Activated CD8-positive, alpha-beta T cell treated with anti-CD3 and anti-CD28 coated beads for 36 hours (primary cell): ENCODE measurements around the gene UCN. TPM values are rescaled to one million over a fixed set of nuclear protein-coding genes. Genes with fewer than 3 reads are reported as not detected.

Experiments used
- ATAC-seq: fragments of 200-7000 bp; cut with Tn5 transposase; one replicate; pipeline ENCODE4 v1.10.0; 2021; ENCODE audit warnings: mild to moderate bottlenecking, moderate library complexity
- CTCF ChIA-PET: fragments of 350-600 bp; sonication (Branson Sonifier 250); formaldehyde crosslinking; loops from one replicate; lab custom pipeline; 2021; ENCODE audit warnings: antibody characterized with exemption; lab: Charles Lee
- POLR2A ChIA-PET: fragments of 350-600 bp; sonication (Branson Sonifier 250); formaldehyde crosslinking; loops from one replicate; lab custom pipeline; 2021; ENCODE audit warnings: antibody characterized with exemption; lab: Charles Lee
- DNase-seq: peaks from one replicate; pipeline ENCODE4 v3.0.0-alpha.2; 2020
- H3K27ac Mint-ChIP-seq: one replicate; pipeline ENCODE4 v1.8.0; 2021; ENCODE audit warnings: mild to moderate bottlenecking, mixed read lengths
- H3K27me3 Mint-ChIP-seq: one replicate; pipeline ENCODE4 v1.8.0; 2021; ENCODE audit warnings: mixed read lengths
- H3K36me3 Mint-ChIP-seq: one replicate; pipeline ENCODE4 v1.8.0; 2021; ENCODE audit warnings: low read depth, mixed read lengths
- H3K4me1 Mint-ChIP-seq: one replicate; pipeline ENCODE4 v1.8.0; 2021; ENCODE audit warnings: low read depth, mixed read lengths
- H3K4me3 Mint-ChIP-seq: one replicate; pipeline ENCODE4 v1.8.0; 2021; ENCODE audit warnings: mild to moderate bottlenecking, moderate library complexity, mixed read lengths
- H3K9me3 Mint-ChIP-seq: one replicate; pipeline ENCODE4 v1.8.0; 2021; ENCODE audit warnings: mixed read lengths
- intact Hi-C: fragments of 100-400 bp; cut with micrococcal nuclease; formaldehyde crosslinking; loops from one replicate; pipeline ENCODE4 v1.10.0; 2022
- total RNA-seq, 2 experiments: library from RNA; stranded (reverse); gene quantifications; one replicate each; pipeline ENCODE4 v1.2.3, GENCODE V29; 2021
- TF ChIP-seq, protein P1 (sequence below): fragments of 200-600 bp; IDR thresholded peaks from one replicate; pipeline ENCODE4 v1.8.0; 2022; ENCODE audit warnings: antibody characterized with exemption, mild to moderate bottlenecking

The UCN gene
- total RNA-seq, 2 experiments from 2014 or later = 2.5 to 2.7 TPM

DNA sequence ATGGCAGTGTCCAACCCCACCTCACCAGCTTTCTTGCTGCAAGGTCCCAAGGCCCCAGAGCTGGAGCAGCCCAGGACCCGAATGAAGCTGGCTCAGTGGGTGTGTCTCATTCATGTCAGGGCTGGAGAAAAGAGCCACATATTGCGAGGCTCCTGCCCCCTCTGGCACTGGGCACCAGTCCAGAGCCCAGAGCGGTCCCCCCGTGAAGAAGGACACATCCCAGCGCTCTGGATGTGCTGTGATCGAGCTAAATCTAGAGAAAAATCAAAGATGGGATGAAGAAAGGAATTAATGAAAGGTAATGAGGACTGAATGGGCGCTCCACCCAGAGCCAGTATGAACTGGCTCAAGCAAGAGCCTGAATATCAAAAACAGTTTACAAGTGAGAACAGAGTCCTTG is 27.9 kb upstream of the UCN start:
- Mint-ChIP-seq H3K36me3 (peaks cover 37% of the 10 kb centered on the region), H3K4me3 (no peak overlapping the region), H3K9me3 (no peaks in the 10 kb centered on the region), H3K27ac (no peak overlapping the region), H3K27me3 (no peaks in the 10 kb centered on the region), H3K4me1 (no peaks in the 10 kb centered on the region)
- ATAC-seq (no peak), DNase-seq (no peak)
- intact Hi-C loops = no loop called here
- ChIA-PET POLR2A (interaction anchor here (0.6 to 1.7 kb wide), 3 partner anchors 7 to 57 kb away, joined by 3 to 5 read pairs (median 4); no protein-coding TSS in a partner anchor), CTCF (no interaction called here)
- TF ChIP-seq, protein P1, sequence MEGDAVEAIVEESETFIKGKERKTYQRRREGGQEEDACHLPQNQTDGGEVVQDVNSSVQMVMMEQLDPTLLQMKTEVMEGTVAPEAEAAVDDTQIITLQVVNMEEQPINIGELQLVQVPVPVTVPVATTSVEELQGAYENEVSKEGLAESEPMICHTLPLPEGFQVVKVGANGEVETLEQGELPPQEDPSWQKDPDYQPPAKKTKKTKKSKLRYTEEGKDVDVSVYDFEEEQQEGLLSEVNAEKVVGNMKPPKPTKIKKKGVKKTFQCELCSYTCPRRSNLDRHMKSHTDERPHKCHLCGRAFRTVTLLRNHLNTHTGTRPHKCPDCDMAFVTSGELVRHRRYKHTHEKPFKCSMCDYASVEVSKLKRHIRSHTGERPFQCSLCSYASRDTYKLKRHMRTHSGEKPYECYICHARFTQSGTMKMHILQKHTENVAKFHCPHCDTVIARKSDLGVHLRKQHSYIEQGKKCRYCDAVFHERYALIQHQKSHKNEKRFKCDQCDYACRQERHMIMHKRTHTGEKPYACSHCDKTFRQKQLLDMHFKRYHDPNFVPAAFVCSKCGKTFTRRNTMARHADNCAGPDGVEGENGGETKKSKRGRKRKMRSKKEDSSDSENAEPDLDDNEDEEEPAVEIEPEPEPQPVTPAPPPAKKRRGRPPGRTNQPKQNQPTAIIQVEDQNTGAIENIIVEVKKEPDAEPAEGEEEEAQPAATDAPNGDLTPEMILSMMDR = no peak

DNA sequence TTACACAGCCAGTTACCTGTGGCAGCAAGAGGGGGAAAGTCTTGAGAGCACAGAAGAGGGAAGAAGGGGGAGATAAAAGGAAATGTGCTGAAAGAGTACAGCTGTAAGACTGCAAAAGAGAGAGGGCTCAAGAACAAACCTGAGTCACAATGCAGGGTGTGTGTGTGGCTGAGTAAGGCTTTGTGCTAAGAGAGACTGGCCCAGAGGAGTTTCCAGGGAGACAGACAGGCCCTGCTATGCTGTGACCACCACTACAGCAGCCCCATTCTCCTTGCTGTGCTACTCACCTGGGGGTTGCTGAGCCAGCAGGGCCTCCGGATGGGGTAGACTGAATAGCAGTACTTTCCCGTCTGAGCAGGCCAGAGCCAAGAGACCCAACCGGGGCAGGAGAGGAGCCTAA is 27.1 kb upstream of the UCN start:
- intact Hi-C loops = no loop called here
- no peaks in the 10 kb centered on the region for H3K9me3 Mint-ChIP-seq
- no peak overlapping the region for H3K27ac Mint-ChIP-seq
- no peaks in the 10 kb centered on the region for H3K4me1 Mint-ChIP-seq
- no peaks in the 10 kb centered on the region for H3K27me3 Mint-ChIP-seq
- POLR2A ChIA-PET = interaction anchor here (0.6 to 1.7 kb wide), 2 partner anchors 8 to 56 kb away, joined by 3 to 5 read pairs; no protein-coding TSS in a partner anchor
- no peak for ATAC-seq
- H3K36me3 Mint-ChIP-seq = peaks cover 38% of the 10 kb centered on the region
- no peak for DNase-seq
- TF ChIP-seq, protein P1 = no peak
- H3K4me3 Mint-ChIP-seq = no peak overlapping the region
- CTCF ChIA-PET = interaction anchor here (1.4 kb wide), 1 partner anchor 32 kb away, joined by 4 read pairs; no protein-coding TSS in a partner anchor

DNA sequence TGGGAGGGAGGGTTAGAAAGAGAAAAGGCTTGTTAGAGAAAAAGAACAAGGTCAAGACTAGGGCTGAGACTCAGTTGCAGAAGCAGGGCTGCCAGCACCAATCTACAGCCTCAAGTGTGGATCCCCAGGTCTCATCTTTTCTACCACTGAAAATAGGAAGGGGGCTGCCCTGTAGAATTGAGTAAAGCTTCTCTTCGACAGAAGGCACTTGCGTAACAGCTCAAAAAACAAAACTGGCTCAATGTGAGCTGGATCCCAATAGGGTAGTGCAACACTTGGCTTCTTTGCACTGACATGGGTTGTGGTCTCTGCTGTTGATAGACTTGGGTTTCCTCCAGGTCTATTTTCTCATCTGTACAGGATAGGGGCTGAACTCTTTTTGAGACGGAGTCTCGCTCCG is 16.5 kb upstream of the UCN start:
- ChIA-PET POLR2A (interaction anchor here (0.7 to 1.0 kb wide), 2 partner anchors 15 to 31 kb away, joined by 3 to 4 read pairs; no protein-coding TSS in a partner anchor), CTCF (interaction anchor here (2.2 kb wide), 1 partner anchor 22 kb away, joined by 8 read pairs; no protein-coding TSS in a partner anchor)
- H3K36me3 Mint-ChIP-seq = peaks cover 35% of the 10 kb centered on the region
- DNase-seq (no peak), ATAC-seq (no peak)
- TF ChIP-seq, protein P1 = no peak
- no peak overlapping the region for H3K27ac Mint-ChIP-seq
- peaks cover 21% of the 10 kb centered on the region for H3K4me1 Mint-ChIP-seq
- no peaks in the 10 kb centered on the region for H3K27me3 Mint-ChIP-seq
- H3K4me3 Mint-ChIP-seq = peak overlapping the region; percentile 8
- intact Hi-C loops = loop anchor here (5.0 kb wide), 1 partner anchor 33 kb away; the partner anchor contains the start of gene GTF3C2
- H3K9me3 Mint-ChIP-seq = no peaks in the 10 kb centered on the region

DNA sequence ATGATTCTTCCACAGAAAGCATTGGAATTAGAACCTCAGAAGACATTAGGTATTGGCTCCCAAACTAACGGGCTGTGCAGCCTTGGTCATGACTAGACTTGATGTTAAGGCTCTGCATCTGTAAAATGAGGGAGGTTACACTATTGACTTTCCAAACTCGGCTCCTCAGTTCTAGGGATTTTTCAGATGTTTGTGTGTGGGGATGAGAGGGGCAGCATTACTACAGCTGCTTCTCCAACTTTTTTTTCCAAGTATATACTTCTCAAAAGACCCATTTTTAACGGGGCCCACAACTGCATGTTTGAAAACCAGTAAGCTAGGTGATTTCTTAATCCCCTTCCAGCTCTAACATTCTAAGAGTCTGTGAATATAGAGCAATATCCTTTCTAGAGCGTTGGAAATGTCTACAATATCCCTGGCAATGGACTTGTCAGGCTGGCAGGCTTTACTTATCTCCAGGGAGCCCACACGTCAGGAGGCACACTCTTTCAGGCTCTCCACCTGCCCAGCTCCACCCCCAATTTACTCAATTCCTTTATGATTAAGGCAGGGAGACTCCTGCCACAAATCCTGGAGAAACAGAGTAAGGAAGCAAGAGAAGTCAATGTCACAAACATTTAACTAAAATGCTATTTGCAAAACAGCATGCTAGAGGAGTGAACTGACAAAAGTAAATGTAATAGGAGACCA is 15.5 kb upstream of the UCN start:
- H3K9me3 Mint-ChIP-seq = no peaks in the 10 kb centered on the region
- ATAC-seq (no peak), DNase-seq (no peak)
- ChIA-PET CTCF (interaction anchor here (1.7 to 3.5 kb wide), 4 partner anchors 21 to 46 kb away, joined by 5 to 20 read pairs (median 10); partner anchors contain the start of gene EIF2B4), POLR2A (interaction anchor here (0.5 to 2.2 kb wide), 14 partner anchors 16 to 305 kb away, joined by 3 to 8 read pairs (median 3); partner anchors contain the start of genes CCDC121, EIF2B4, GPN1 and PPM1G)
- TF ChIP-seq, protein P1 = no peak
- H3K27me3 Mint-ChIP-seq = no peaks in the 10 kb centered on the region
- intact Hi-C loops = loop anchor here (5.0 kb wide), 1 partner anchor 34 kb away; the partner anchor contains the start of gene GTF3C2
- H3K36me3 Mint-ChIP-seq = peaks cover 31% of the 10 kb centered on the region
- peak overlapping the region; percentile 97 for H3K27ac Mint-ChIP-seq
- peaks cover 21% of the 10 kb centered on the region for H3K4me1 Mint-ChIP-seq
- peak overlapping the region; percentile 97 for H3K4me3 Mint-ChIP-seq
